Effector memory CD4-positive, alpha-beta T cell (primary cell): ENCODE measurements around the gene UBE2D2.
A peak's percentile ranks its signal among the peaks of the same experiment; 100 is the strongest.

ENCODE experiments used
- DNase-seq, 3 donors: peaks; one replicate each; pipeline ENCODE4 v3.0.0-alpha.2; 2020
- H3K27ac ChIP-seq: 2 replicates; pipeline ENCODE4 v1.7.0; 2013; ENCODE audit warnings: mild to moderate bottlenecking, low read length, moderate library complexity; ENCODE audit not compliant: insufficient read depth, poor library complexity, severe bottlenecking
- H3K27me3 ChIP-seq: replicated peaks from 2 replicates; pipeline ENCODE4 v1.7.0; 2013; ENCODE audit warnings: mild to moderate bottlenecking, low read length; ENCODE audit not compliant: insufficient read depth, control insufficient read depth, poor library complexity, severe bottlenecking
- H3K36me3 ChIP-seq: 2 replicates; pipeline ENCODE4 v1.7.0; 2013; ENCODE audit warnings: mild to moderate bottlenecking, low read length, moderate library complexity; ENCODE audit not compliant: control insufficient read depth, insufficient read depth
- H3K4me1 ChIP-seq: 2 replicates; pipeline ENCODE4 v1.7.0; 2013; ENCODE audit warnings: low read length, mild to moderate bottlenecking; ENCODE audit not compliant: control insufficient read depth, insufficient read depth, poor library complexity, severe bottlenecking
- H3K4me3 ChIP-seq: 2 replicates; pipeline ENCODE4 v1.7.0; 2013; ENCODE audit warnings: low read length, low read depth, mild to moderate bottlenecking; ENCODE audit not compliant: insufficient read depth, poor library complexity, severe bottlenecking
- H3K9me3 ChIP-seq: 2 replicates; pipeline ENCODE4 v1.7.0; 2013; ENCODE audit warnings: mild to moderate bottlenecking, low read length, moderate library complexity; ENCODE audit not compliant: control insufficient read depth

UBE2D2 gene

DNA sequence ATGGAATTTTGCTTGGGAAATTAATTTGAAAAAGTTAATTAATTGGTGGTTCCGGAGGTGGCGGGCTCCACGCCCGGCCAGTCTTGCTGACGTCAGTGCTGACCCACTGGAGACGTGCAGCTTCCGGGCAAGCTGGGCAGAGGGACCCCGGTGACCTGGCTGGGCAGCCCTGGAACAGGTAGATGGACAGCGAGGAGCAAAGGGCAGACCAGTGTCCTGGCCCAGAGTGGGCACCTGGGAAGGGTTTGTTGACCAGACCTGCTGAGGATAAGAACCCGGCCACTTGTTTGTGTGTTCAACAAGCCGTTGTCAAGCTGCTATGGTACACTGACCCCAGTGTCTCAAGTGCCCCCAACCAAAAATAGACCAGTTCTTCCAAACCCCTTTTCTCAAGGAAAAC, 104.5 kb downstream of the UBE2D2 start:
- Histone ChIP-seq H3K4me1 (peaks cover 23% of the 10 kb centered on the region), H3K27ac (no peak overlapping the region)

DNA sequence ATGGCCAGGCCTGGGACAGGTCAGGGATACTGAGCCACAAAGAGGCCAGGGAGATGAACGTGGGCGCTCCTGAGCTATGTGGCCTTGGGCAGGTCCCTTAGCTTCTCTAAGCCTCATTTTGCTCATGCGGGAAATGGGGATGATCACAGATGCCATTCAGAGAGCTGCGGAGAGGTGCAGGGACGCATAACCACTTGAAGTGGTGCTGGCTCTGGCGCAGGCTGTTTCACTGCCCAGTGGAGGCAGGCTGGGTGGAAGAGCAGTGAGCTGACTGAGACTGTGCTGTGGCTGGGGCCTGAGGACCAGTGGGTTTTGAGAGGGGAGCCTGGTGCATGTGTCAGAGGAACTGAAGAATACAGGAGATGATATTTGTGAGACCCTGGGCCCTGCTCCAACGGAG, 105.4 kb downstream of the UBE2D2 start:
- H3K4me1 ChIP-seq = peaks cover 23% of the 10 kb centered on the region
- no peak overlapping the region for H3K4me3 ChIP-seq
- DNase-seq = no peak
- no peaks in the 10 kb centered on the region for H3K27me3 ChIP-seq
- H3K27ac ChIP-seq = no peak overlapping the region
- no peaks in the 10 kb centered on the region for H3K36me3 ChIP-seq
- no peaks in the 10 kb centered on the region for H3K9me3 ChIP-seq

More for the DNA sequence above, 104.5 kb downstream of the UBE2D2 start:
- Histone ChIP-seq H3K27me3 (no peaks in the 10 kb centered on the region), H3K36me3 (no peaks in the 10 kb centered on the region), H3K9me3 (no peaks in the 10 kb centered on the region), H3K4me3 (no peak overlapping the region)
- no peak for DNase-seq

DNA sequence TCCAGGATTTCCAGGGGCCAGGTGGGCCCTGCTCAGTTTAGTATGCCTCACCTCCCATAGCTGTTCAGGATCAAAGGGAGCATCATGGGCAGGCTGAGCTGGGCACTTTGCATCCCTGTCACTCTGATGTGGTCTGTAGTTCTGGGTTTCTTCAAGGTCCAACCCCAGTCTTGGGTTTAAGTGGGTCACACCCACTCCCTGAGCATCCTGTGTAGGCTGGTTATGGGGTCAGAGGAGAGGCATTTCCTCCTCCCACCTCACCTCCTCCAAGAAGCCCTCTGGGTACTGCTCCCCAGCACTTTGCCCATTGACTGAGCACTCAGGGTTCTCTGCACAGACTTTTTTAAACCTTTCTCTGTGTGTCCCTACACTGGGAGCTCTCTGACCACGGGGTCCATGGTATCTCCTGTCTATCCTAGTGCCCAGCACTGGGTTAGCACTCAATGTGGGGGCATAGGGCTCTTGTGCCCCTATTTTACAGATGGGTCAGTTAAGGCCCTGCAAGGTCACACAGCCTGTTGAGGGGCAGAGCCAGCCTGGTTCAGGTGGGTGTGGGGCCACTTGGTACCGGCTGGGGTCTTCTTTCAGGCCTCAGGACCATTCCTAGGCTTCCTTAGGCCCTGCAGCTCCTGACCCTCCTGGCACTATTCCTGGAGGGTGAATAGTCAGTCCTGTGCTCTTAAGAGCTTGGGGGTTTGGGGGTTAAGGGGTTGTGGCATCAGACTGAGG, 106.0 kb downstream of the UBE2D2 start:
- Histone ChIP-seq H3K36me3 (no peaks in the 10 kb centered on the region), H3K9me3 (no peaks in the 10 kb centered on the region), H3K4me1 (peaks cover 23% of the 10 kb centered on the region), H3K4me3 (no peak overlapping the region), H3K27ac (no peak overlapping the region), H3K27me3 (no peaks in the 10 kb centered on the region)
- DNase-seq = no peak

DNA sequence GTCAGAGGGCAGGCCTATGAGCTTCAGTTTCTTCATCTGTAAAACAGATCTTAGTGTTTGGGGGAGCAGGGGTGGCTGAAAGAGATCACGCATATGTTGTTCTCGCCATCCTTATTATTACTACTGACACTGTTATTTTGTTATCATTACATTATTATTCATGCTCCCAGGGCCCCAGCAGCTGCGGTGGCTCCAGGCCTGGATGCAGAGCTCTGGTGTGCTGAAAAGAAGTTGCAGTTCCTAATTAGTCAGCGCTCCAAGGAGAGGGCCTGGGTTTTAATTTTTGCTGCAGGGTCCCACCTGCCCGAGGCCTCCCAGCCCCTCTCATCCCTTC, 106.6 kb downstream of the UBE2D2 start:
- H3K4me1 ChIP-seq = peaks cover 23% of the 10 kb centered on the region

DNA sequence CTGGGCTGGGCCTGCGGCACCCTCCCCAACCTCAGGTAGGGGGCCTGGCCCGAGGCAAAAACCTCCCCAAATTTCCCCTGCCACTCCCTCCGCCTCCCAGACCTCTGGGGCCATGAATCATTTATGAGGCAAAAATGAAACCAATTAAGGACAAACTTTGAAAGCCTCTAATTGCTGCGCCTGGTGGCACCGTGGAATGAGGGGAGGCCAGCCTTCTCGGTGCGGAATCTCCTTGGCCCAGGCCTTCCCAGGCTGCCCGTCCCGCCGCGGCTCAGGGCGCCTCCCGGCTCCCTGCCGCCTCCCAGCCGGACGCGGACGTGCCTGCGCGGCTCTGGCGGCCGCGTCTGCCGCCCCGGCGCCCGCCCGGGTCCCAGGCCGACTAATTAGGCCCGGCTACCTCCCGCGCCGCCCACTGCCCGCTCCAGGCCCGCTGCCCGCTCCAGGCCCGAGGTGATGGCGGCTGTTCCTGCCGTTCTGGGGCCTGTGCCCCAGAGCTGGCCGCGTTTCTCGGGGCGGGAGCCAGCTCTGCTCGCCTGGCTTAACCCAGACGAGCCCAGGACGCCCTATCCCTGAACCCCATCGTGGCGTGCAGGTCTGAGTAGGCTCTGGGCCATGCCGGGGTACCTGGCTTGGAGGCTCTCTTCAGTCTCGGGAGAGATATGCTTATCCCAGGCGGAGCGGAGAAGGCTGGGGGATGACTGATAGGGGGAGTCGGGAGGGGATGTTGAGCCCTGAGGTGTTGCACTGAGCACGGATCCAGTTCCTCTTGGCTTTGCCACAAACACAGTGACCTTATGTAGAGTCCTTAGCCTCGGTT, 107.1 kb downstream of the UBE2D2 start:
- Histone ChIP-seq H3K36me3 (no peaks in the 10 kb centered on the region), H3K9me3 (no peaks in the 10 kb centered on the region), H3K4me1 (peaks cover 23% of the 10 kb centered on the region), H3K4me3 (peak overlapping the region; percentile 62), H3K27ac (peak overlapping the region; percentile 11), H3K27me3 (no peaks in the 10 kb centered on the region)
- peak in 1 of 3 donors; percentile 51 for DNase-seq

More for the DNA sequence above, 106.6 kb downstream of the UBE2D2 start:
- no peak overlapping the region for H3K27ac ChIP-seq
- H3K4me3 ChIP-seq = peak overlapping the region; percentile 62
- no peaks in the 10 kb centered on the region for H3K27me3 ChIP-seq
- H3K36me3 ChIP-seq = no peaks in the 10 kb centered on the region
- no peaks in the 10 kb centered on the region for H3K9me3 ChIP-seq
- no peak for DNase-seq

DNA sequence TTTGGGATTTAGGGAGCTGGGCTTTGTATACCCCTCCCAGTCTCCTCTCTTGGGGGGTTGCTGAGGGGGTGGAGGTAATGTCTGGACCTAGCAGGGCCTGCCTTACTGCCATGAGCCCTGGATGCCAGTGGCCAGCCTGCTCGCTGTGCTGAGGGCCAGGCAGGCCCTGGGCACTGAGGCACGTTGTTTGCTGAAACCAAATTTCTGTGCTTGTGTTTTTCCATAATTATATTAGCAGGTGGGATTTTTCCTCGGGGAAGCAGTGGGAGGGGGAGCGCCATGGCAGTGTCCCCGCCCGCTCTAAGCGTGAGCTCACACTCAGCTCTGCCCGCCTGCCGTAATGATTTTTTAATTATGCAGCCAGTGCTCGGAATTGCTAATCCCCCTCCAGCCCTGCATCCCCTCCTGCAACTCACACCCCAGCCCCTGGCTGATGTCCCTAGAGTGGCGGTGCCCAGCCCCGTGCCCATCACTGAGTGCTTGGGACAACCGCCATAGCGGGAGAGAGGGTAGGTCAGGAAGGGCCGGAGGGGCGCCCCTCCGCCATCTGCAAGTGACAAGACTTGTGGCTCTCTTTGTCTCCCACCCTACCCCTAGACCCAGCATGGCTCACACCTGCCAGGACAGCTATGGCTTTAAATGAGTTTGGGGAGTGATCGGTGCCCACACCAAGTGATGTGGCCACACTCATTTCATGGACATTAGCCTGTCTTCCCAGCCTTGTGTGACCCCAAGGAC, 108.0 kb downstream of the UBE2D2 start:
- no peak for DNase-seq
- peaks cover 23% of the 10 kb centered on the region for H3K4me1 ChIP-seq
- no peaks in the 10 kb centered on the region for H3K9me3 ChIP-seq

DNA sequence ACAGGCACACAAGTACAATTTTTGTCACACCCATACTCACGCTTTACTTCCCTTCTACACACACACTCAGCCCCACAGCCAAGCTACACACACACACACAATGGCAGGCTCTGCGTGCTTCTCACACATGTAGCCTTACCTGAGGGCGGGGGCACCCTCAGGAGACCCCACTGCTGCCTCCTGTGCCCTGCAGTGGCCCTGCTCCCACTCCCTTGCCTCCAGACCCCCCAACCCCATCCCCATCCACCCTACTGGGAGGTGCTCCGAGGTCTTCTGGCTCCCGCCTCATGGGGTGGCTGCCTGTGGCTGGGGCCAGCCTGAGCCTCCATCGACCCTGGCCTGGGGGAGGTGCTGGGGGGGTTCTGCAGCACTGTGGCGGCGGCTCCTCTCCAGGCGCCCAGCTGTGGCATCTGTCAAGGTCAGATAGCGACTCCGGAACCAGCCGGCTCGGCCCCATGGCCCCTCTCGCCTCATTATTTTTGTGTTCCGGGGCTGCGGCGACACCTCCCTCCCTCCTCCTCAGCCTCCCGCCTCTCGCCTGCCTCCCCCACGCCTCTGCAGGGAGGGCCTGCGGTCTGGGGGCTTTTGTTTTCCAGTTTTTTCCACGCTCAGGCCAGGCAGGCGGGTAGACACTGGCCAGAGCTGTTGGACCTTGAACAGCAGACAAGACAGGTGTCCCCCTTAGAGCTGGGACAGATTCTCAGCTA, 108.7 kb downstream of the UBE2D2 start:
- Histone ChIP-seq H3K36me3 (no peaks in the 10 kb centered on the region), H3K4me3 (no peak overlapping the region), H3K4me1 (peaks cover 23% of the 10 kb centered on the region), H3K27ac (no peak overlapping the region), H3K9me3 (no peaks in the 10 kb centered on the region), H3K27me3 (no peaks in the 10 kb centered on the region)
- DNase-seq = no peak

More for the DNA sequence above, 108.0 kb downstream of the UBE2D2 start:
- Histone ChIP-seq H3K4me3 (peak overlapping the region; percentile 62), H3K27ac (no peak overlapping the region), H3K36me3 (no peaks in the 10 kb centered on the region), H3K27me3 (no peaks in the 10 kb centered on the region)

DNA sequence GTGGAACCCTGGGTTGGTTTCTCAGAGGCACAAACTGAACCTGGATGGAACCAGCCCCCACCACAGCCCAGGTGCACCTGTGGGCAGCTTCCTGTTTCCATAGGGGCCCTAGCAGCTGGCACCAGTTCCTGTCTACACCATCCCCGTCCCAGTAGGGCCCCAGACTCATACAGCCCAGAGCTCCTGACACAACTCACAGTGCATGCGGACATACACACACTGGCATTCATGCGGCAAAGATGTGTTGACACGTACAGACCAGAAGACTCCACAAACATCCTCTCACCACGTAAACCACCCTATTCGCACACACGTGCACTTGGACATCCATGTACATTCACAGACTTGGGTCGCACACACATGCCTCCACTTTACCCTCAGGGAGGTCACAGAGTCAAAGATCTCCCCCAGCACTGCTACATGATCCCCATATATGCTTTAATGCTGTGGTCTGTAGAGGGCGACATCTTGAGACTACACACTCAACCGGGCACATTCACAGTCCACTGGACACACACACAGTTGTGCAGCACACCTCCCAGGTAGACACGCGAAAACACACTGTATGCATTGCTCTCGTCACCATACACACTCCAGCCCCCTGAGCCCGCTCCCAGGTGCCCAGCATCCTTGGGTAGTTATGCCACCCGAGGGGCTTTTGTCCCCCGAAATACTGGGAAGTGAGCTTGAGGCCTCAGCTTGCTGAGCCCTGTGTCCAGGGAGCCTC, 109.4 kb downstream of the UBE2D2 start:
- Histone ChIP-seq H3K27ac (no peak overlapping the region), H3K4me3 (no peak overlapping the region)
- no peak for DNase-seq

DNA sequence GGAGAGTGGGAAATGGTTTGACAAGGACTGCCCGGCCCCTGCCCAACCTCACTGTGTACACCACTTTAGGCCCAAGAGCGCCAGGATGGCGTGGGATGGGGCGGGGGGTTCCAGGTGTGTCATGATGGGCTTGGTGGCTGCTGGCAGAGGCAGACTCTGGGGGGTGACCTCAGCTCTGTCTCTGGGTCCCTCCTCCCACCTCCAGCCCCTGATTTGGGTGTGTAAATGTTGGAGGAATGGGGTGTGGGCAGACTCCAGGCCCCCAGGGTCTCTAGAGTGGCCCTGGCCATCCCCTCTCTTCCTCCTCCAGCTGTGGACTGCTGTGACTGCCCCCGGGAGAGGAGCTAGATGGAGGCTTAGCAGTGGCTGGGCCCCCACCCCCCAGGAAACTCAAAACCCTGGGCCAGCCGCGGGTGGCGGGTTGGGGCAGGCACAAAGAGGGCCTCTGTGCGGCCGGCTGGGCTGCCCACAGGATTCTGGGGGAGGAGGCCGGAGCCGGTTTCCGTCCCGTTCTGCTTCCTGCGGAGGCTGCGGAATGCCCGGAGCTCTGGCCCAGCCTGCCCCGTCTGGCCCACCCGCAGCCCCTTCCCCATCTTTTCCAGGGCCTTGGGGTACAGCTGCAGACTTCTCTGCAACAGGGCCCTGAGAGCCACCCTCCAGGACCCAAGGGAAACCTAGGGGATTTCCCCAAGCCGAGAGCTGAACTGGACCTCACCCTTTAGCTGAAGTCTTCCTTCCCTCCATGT, 110.1 kb downstream of the UBE2D2 start:
- Histone ChIP-seq H3K27ac (no peak overlapping the region), H3K27me3 (no peaks in the 10 kb centered on the region), H3K4me3 (no peak overlapping the region), H3K9me3 (no peaks in the 10 kb centered on the region), H3K36me3 (no peaks in the 10 kb centered on the region), H3K4me1 (peaks cover 23% of the 10 kb centered on the region)
- DNase-seq = no peak

More for the DNA sequence above, 109.4 kb downstream of the UBE2D2 start:
- Histone ChIP-seq H3K27me3 (no peaks in the 10 kb centered on the region), H3K36me3 (no peaks in the 10 kb centered on the region), H3K9me3 (no peaks in the 10 kb centered on the region), H3K4me1 (peaks cover 23% of the 10 kb centered on the region)
